Activated naive CD8-positive, alpha-beta T cell (primary cell): ENCODE data around the gene MYMX.

Experiments
- H3K27ac Mint-ChIP-seq: one replicate; pipeline ENCODE4 v1.8.0; 2021; ENCODE audit warnings: mixed read lengths
- H3K27me3 Mint-ChIP-seq: one replicate; pipeline ENCODE4 v1.8.0; 2021; ENCODE audit warnings: mixed read lengths
- H3K36me3 Mint-ChIP-seq: one replicate; pipeline ENCODE4 v1.8.0; 2021; ENCODE audit warnings: mixed read lengths
- H3K4me1 Mint-ChIP-seq: one replicate; pipeline ENCODE4 v1.8.0; 2021; ENCODE audit warnings: low read depth, mixed read lengths
- H3K4me3 Mint-ChIP-seq: one replicate; pipeline ENCODE4 v1.8.0; 2021; ENCODE audit warnings: mild to moderate bottlenecking, mixed read lengths
- H3K9me3 Mint-ChIP-seq: one replicate; pipeline ENCODE4 v1.8.0; 2021; ENCODE audit warnings: low read depth, mixed read lengths

The MYMX gene

GRCh38 chr6:44255871-44256774 lies 39.4 kb downstream of the MYMX start:
- Mint-ChIP-seq H3K4me1 (peaks cover 68% of the 10 kb centered on the region), H3K27me3 (no peaks in the 10 kb centered on the region), H3K36me3 (peaks cover 12% of the 10 kb centered on the region), H3K9me3 (no peaks in the 10 kb centered on the region), H3K4me3 (peak overlapping the region; percentile 97), H3K27ac (peak overlapping the region; percentile 96)

DNA sequence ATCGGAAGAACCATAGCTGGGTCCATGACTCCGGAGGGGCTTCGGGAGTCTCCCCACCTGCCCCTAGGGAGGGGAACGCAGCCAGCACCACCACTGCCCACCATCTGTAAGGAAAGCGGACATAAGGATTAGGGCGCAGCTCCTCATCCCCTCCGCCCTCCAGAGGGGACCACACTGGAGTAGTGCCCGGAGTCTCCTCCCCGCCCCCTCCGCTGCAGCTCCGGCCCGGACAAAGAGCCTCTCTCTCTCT lies 40.0 kb downstream of the MYMX start:
- Mint-ChIP-seq H3K27me3 (no peaks in the 10 kb centered on the region), H3K9me3 (no peaks in the 10 kb centered on the region), H3K4me3 (peak overlapping the region; percentile 97), H3K4me1 (peaks cover 65% of the 10 kb centered on the region), H3K36me3 (peaks cover 8% of the 10 kb centered on the region), H3K27ac (peak overlapping the region; percentile 96)

- Mint-ChIP-seq H3K9me3 (no peaks in the 10 kb centered on the region), H3K27me3 (no peaks in the 10 kb centered on the region), H3K27ac (peak within 1 kb of the TSS; percentile 96), H3K36me3 (peaks cover 5% of the 10 kb centered on the region), H3K4me1 (peaks cover 60% of the 10 kb centered on the region), H3K4me3 (peak within 1 kb of the TSS; percentile 97)
Measured at GRCh38 chr6:44257025-44257752, 40.5 kb downstream of the MYMX start, which contains the start of gene SLC35B2. TSS of gene SLC35B2 (minus strand) at chr6:44257528. CDS start at chr6:44257410, 118 bp downstream.

DNA sequence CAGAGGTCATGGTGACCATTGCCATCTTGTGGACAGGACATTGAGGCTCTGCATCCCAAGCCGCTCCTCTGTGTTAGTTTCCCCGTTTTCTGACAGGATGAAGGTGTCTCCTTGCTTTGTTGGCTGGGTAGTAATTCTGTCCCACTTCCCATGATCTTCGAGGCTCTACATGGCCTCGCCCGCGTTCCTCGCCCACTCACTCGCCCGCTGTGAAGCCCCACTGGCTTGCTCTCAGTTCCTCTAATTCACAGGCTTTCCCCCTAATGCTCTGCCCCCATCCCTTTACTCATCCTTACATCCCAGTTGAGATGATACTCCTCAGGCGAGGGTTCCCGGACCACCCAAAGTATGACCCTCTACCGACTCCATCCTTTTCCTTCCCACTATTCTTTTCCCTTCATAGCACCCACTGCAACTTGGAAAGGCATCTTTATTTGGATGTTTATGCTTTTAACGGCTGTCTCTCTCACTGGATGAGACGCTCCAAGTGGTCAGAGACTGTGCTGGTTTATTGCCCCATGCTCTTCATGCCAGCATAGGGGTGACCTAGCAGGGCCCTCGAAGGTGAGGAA lies 41.1 kb downstream of the MYMX start:
- H3K4me3 Mint-ChIP-seq = peak overlapping the region; percentile 92
- H3K27ac Mint-ChIP-seq = peak overlapping the region; percentile 96
- H3K36me3 Mint-ChIP-seq = peaks cover 5% of the 10 kb centered on the region
- no peaks in the 10 kb centered on the region for H3K9me3 Mint-ChIP-seq
- peaks cover 62% of the 10 kb centered on the region for H3K4me1 Mint-ChIP-seq
- H3K27me3 Mint-ChIP-seq = no peaks in the 10 kb centered on the region

GRCh38 chr6:44258325-44258863 lies 41.7 kb downstream of the MYMX start:
- peak overlapping the region; percentile 96 for H3K27ac Mint-ChIP-seq
- H3K4me1 Mint-ChIP-seq = peaks cover 61% of the 10 kb centered on the region
- peak overlapping the region; percentile 92 for H3K4me3 Mint-ChIP-seq
- H3K27me3 Mint-ChIP-seq = no peaks in the 10 kb centered on the region
- peaks cover 2% of the 10 kb centered on the region for H3K36me3 Mint-ChIP-seq
- no peaks in the 10 kb centered on the region for H3K9me3 Mint-ChIP-seq

GRCh38 chr6:44258921-44259320 lies 42.2 kb downstream of the MYMX start:
- H3K27me3 Mint-ChIP-seq = no peaks in the 10 kb centered on the region
- no peaks in the 10 kb centered on the region for H3K9me3 Mint-ChIP-seq
- peak overlapping the region; percentile 96 for H3K27ac Mint-ChIP-seq
- peak overlapping the region; percentile 92 for H3K4me3 Mint-ChIP-seq
- peaks cover 58% of the 10 kb centered on the region for H3K4me1 Mint-ChIP-seq
- no peaks in the 10 kb centered on the region for H3K36me3 Mint-ChIP-seq

GRCh38 chr6:44260011-44260410 lies 43.3 kb downstream of the MYMX start:
- H3K27me3 Mint-ChIP-seq = no peaks in the 10 kb centered on the region
- H3K4me3 Mint-ChIP-seq = no peak overlapping the region
- H3K27ac Mint-ChIP-seq = no peak overlapping the region
- no peaks in the 10 kb centered on the region for H3K9me3 Mint-ChIP-seq
- H3K4me1 Mint-ChIP-seq = peaks cover 50% of the 10 kb centered on the region
- no peaks in the 10 kb centered on the region for H3K36me3 Mint-ChIP-seq

- Mint-ChIP-seq H3K4me3 (peak overlapping the region; percentile 14), H3K36me3 (no peaks in the 10 kb centered on the region), H3K4me1 (peaks cover 44% of the 10 kb centered on the region), H3K27me3 (no peaks in the 10 kb centered on the region), H3K9me3 (no peaks in the 10 kb centered on the region), H3K27ac (peak overlapping the region; percentile 68)
Measured at GRCh38 chr6:44260451-44261297, 43.9 kb downstream of the MYMX start.

DNA sequence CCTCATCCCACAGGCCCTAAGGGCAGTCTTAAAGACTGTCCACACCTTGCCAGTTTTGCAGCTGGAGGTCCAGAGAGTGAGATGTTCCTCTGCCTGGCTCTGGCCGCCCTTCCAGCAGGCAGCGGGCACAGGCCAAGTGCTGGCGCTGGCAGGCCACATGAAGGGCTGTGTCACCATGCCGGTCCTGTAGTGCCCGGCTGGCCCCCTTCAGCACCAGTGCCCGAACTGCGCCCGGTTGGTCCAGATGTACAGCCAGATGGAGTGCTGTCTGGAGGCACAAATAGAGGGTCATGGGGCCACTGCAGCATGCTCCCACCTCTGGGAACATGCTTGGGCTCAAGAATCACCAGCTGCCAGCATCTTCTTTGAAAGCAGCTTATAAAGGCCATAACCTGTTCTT lies 44.9 kb downstream of the MYMX start:
- Mint-ChIP-seq H3K36me3 (no peaks in the 10 kb centered on the region), H3K4me3 (peak overlapping the region; percentile 14), H3K9me3 (no peaks in the 10 kb centered on the region), H3K27me3 (no peaks in the 10 kb centered on the region), H3K4me1 (peaks cover 44% of the 10 kb centered on the region), H3K27ac (no peak overlapping the region)

- Mint-ChIP-seq H3K36me3 (no peaks in the 10 kb centered on the region), H3K27ac (peak overlapping the region; percentile 93), H3K27me3 (no peaks in the 10 kb centered on the region), H3K9me3 (no peaks in the 10 kb centered on the region), H3K4me3 (peak overlapping the region; percentile 98), H3K4me1 (peaks cover 46% of the 10 kb centered on the region)
Measured at GRCh38 chr6:44262467-44263353, 46.0 kb downstream of the MYMX start.

DNA sequence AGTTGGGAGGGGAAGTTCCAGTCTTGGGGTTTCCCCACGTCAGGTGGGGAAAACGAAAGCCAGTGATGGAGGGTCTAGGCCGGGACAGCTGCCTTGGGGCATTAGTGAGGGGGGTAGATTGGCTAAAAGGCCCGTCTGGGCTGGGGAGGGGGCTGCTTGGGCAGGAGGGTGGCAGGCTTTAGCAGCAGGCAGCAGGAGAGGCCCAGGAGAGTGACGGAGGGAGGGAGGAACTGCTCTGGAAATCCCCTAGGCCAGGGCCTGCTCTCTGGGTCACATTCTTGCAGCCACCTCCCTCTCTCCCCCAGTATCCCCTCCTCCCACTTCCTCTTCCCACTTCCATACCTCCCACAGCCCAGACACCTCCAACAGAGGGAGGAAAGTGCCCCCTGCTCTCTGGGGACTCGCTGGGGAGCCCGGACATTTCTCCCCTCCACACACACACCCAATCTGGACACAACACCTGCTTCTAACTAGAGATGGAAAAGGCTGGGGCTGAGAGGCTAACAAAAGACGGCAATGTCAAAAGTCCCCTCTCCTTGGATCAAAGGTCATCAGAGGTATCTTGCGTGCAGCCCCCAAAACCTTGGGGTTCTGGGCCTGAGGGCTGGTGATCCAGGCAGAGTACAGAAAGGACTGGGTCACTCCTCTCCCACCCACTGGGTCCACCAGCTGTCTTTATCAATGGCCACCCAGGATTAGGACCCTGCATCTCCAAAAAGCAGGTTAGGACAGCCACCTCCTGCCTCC lies 46.8 kb downstream of the MYMX start:
- no peaks in the 10 kb centered on the region for H3K9me3 Mint-ChIP-seq
- H3K4me3 Mint-ChIP-seq = peak overlapping the region; percentile 98
- no peaks in the 10 kb centered on the region for H3K27me3 Mint-ChIP-seq
- H3K27ac Mint-ChIP-seq = peak overlapping the region; percentile 93
- peaks cover 41% of the 10 kb centered on the region for H3K4me1 Mint-ChIP-seq
- H3K36me3 Mint-ChIP-seq = no peaks in the 10 kb centered on the region

- peak overlapping the region; percentile 93 for H3K27ac Mint-ChIP-seq
- H3K9me3 Mint-ChIP-seq = no peaks in the 10 kb centered on the region
- H3K4me3 Mint-ChIP-seq = peak overlapping the region; percentile 98
- peaks cover 38% of the 10 kb centered on the region for H3K4me1 Mint-ChIP-seq
- H3K36me3 Mint-ChIP-seq = no peaks in the 10 kb centered on the region
- H3K27me3 Mint-ChIP-seq = no peaks in the 10 kb centered on the region
Measured at GRCh38 chr6:44264154-44265006, 47.7 kb downstream of the MYMX start.
